ENCODE results near the gene DCC.

- TF ChIP-seq CTCF (conservative IDR thresholded peaks at IDR 0.05 in 1 of 2, IDR thresholded peaks at IDR 0.05 in 1 of 2; ENCODE audit: low read depth in 1 of 2, low read length in 2 of 2) (no peak), EZH2 (IDR thresholded peaks at IDR 0.05; ENCODE audit: low read length, missing control alignments) (no peak)
Observed at GRCh38 chr18:53417003-53417402, 1077.0 kb downstream of the DCC start.

Measured in fibroblast of lung (primary cell).